Thoracic aorta (tissue), 2 donors: ENCODE results near the gene SPDYE3. TPM values are rescaled to one million over a fixed set of nuclear protein-coding genes. Genes with fewer than 3 reads are reported as not detected.

Source experiments
- ATAC-seq: fragments of 150-250 bp; one replicate; pipeline ENCODE4 v1.8.0; 2017; ENCODE audit warnings: low read depth; ENCODE audit not compliant: insufficient number of reproducible peaks, low FRiP score
- DNase-seq: peaks from one replicate; pipeline ENCODE4 v3.0.0-alpha.2; 2020; ENCODE audit warnings: low spot score
- H3K27ac ChIP-seq, 2 donors: fragments of 200-600 bp; sonication (generic); 1 replicate in 1 of 2; 2 replicates in 1 of 2; pipeline ENCODE4 v1.5.1; 2016; ENCODE audit warnings: mild to moderate bottlenecking in 2 of 2, moderate library complexity in 2 of 2
- H3K27me3 ChIP-seq: fragments of 200-600 bp; sonication (generic); replicated peaks from 2 replicates; pipeline ENCODE4 v1.6.0; 2016; ENCODE audit warnings: mild to moderate bottlenecking; ENCODE audit not compliant: insufficient read depth
- H3K36me3 ChIP-seq: fragments of 200-600 bp; sonication (generic); one replicate; pipeline ENCODE4 v1.5.1; 2016
- H3K4me1 ChIP-seq, 2 donors: fragments of 200-600 bp; sonication (generic); 1 replicate in 1 of 2; 2 replicates in 1 of 2; pipeline versions ENCODE4 v1.5.1 to v1.6.0; 2016; ENCODE audit warnings: low read depth in 2 of 2, mild to moderate bottlenecking in 1 of 2; ENCODE audit not compliant: control insufficient read depth in 1 of 2
- H3K4me3 ChIP-seq: fragments of 200-600 bp; sonication (generic); 2 replicates; pipeline ENCODE4 v1.5.1; 2016; ENCODE audit warnings: mild to moderate bottlenecking
- H3K9me3 ChIP-seq: fragments of 200-600 bp; sonication (generic); 2 replicates; pipeline ENCODE4 v1.5.1; 2016
- total RNA-seq, 2 donors: library from RNA; depleted of rRNA; stranded (reverse); fragments of >200 nt; gene quantifications; one replicate each; pipeline versions ENCODE4 v1.1.0 to v1.2.3, GENCODE V29; 2016
- TF ChIP-seq, protein P1 (sequence below): fragments of 200-600 bp; sonication (generic); IDR thresholded peaks from one replicate; pipeline ENCODE4 v1.5.1; 2019; ENCODE audit warnings: antibody characterized with exemption

The SPDYE3 gene
- total RNA-seq, 2 donors from 2014 or later, result not detected

DNA sequence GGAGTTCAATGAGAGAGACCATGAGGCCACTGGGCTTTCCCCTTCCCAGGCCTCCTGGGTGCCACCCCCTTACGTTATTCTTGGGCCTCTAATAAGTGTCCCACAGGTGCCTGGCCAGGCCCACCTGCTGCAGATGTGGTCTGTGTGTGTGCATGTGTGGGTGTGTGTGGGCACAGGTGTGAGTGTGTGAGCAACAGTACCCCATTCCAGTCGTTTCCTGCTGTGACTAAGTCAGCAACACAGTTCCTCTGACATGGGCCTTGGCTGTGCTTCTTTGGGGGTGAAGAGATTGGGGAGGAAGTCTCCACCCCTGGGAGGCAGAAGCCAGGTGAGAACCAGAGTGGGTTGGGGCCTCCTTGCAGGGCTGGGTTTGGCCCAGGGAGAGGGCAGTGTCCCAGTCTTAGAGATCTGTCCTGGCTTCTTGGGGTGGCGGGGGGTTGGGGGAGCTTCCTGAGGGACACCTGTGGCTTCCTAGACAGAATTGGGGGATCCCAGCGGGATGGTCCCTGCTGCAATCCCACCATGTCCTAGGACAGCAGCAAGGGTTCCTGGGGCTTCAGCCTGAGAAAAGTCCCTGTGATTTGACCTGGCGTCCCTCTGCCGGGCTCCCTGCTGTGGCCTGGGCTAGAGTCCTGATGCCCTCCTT is 46.3 kb downstream of the SPDYE3 start:
- peaks cover 73% of the 10 kb centered on the region for H3K36me3 ChIP-seq
- no peaks in the 10 kb centered on the region for H3K27me3 ChIP-seq
- no peak overlapping the region for H3K27ac ChIP-seq
- H3K9me3 ChIP-seq, result no peaks in the 10 kb centered on the region
- no peak for ATAC-seq
- no peaks in the 10 kb centered on the region for H3K4me1 ChIP-seq
- TF ChIP-seq, protein P1, sequence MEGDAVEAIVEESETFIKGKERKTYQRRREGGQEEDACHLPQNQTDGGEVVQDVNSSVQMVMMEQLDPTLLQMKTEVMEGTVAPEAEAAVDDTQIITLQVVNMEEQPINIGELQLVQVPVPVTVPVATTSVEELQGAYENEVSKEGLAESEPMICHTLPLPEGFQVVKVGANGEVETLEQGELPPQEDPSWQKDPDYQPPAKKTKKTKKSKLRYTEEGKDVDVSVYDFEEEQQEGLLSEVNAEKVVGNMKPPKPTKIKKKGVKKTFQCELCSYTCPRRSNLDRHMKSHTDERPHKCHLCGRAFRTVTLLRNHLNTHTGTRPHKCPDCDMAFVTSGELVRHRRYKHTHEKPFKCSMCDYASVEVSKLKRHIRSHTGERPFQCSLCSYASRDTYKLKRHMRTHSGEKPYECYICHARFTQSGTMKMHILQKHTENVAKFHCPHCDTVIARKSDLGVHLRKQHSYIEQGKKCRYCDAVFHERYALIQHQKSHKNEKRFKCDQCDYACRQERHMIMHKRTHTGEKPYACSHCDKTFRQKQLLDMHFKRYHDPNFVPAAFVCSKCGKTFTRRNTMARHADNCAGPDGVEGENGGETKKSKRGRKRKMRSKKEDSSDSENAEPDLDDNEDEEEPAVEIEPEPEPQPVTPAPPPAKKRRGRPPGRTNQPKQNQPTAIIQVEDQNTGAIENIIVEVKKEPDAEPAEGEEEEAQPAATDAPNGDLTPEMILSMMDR, result no peak
- DNase-seq, result no peak
- no peak overlapping the region for H3K4me3 ChIP-seq

DNA sequence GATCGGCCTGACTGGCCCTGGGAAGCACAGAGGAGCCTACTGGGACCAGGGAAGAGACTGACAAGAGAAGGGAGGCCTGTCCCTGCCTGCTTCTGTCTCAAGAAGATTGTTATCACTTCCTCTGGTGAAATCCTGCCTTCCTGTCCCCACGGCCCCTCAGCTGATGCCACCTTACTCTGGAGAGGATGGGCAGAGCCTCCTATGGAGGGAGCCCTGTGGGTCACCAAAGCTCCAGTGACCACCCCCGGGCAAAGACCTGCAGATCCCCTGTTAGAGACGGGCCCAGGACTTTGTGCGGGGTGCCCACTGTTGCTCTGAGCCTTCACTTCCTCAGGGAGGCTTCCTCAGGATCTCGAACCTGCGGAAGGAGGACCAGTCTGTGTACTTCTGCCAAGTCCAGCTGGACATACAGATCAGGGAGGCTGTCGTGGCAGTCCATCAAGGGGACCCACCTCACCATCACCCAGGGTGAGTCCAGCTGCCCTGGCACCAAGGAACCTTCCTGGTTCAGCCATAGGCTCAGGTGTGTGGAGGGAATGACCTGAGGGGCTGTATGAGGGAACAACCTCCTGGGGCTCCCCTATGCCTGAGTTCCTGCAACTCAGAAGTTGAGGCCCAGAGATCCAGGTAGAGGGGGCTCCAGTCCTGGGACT is 49.0 kb downstream of the SPDYE3 start:
- H3K4me3 ChIP-seq, result no peak overlapping the region
- H3K27me3 ChIP-seq, result no peaks in the 10 kb centered on the region
- ATAC-seq, result no peak
- H3K36me3 ChIP-seq, result peaks cover 82% of the 10 kb centered on the region
- H3K9me3 ChIP-seq, result no peaks in the 10 kb centered on the region
- TF ChIP-seq, protein P1, result no peak
- DNase-seq, result no peak
- H3K27ac ChIP-seq, result no peak overlapping the region
- no peaks in the 10 kb centered on the region for H3K4me1 ChIP-seq

- TF ChIP-seq, protein P1, result no peak
- no peak overlapping the region for H3K27ac ChIP-seq
- ATAC-seq (no peak), DNase-seq (no peak)
- no peaks in the 10 kb centered on the region for H3K4me1 ChIP-seq
- no peaks in the 10 kb centered on the region for H3K9me3 ChIP-seq
- H3K36me3 ChIP-seq, result peaks cover 83% of the 10 kb centered on the region
- no peaks in the 10 kb centered on the region for H3K27me3 ChIP-seq
- H3K4me3 ChIP-seq, result no peak overlapping the region
Observed at GRCh38 chr7:100357131-100357561, 49.6 kb downstream of the SPDYE3 start.

GRCh38 chr7:100358027-100358856 is 50.7 kb downstream of the SPDYE3 start, which contains the start of gene PILRB:
TSS of gene PILRB (plus strand) at chr7:100358117. CDS start at chr7:100358303, 186 bp downstream.
- Histone ChIP-seq H3K9me3 (no peaks in the 10 kb centered on the region), H3K4me1 (no peaks in the 10 kb centered on the region), H3K36me3 (peaks cover 89% of the 10 kb centered on the region), H3K27ac (no peak within 1 kb of the TSS), H3K27me3 (no peaks in the 10 kb centered on the region), H3K4me3 (no peak within 1 kb of the TSS)
- DNase-seq (no peak), ATAC-seq (no peak)
- TF ChIP-seq, protein P1, result no peak

DNA sequence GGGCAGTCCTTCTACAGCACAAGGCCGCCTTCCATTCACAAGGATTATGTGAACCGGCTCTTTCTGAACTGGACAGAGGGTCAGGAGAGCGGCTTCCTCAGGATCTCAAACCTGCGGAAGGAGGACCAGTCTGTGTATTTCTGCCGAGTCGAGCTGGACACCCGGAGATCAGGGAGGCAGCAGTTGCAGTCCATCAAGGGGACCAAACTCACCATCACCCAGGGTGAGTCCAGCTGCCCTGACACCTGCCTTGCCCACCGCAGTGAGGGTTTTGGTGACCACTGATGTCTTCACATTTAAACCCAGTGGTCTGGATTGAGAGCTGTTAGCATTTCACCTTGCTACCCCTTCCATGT is 51.3 kb downstream of the SPDYE3 start:
- no peaks in the 10 kb centered on the region for H3K27me3 ChIP-seq

More for the DNA sequence above, 51.3 kb downstream of the SPDYE3 start:
- ATAC-seq (no peak), DNase-seq (no peak)
- H3K27ac ChIP-seq, result no peak overlapping the region
- TF ChIP-seq, protein P1, result no peak
- H3K4me1 ChIP-seq, result no peaks in the 10 kb centered on the region
- no peaks in the 10 kb centered on the region for H3K9me3 ChIP-seq
- H3K4me3 ChIP-seq, result no peak overlapping the region
- peaks cover 83% of the 10 kb centered on the region for H3K36me3 ChIP-seq
